Skin epidermis (tissue), 12 donors: ENCODE measurements around the gene TFAP2A.

Experiments used
- H3K27ac ChIP-seq, 21 experiments: fragments of 200-600 bp; sonication (generic) in 11 of 21; one replicate each; pipeline ENCODE4 v1.5.0; 2020; ENCODE audit warnings: mild to moderate bottlenecking in 3 of 21, inconsistent platforms in 2 of 21, moderate library complexity in 2 of 21
- H3K4me3 ChIP-seq, 7 experiments: fragments of 200-600 bp; sonication (generic) in 2 of 7; one replicate each; pipeline ENCODE4 v1.5.0; 2020; ENCODE audit warnings: inconsistent platforms in 2 of 7, mild to moderate bottlenecking in 2 of 7, moderate library complexity in 1 of 7

The TFAP2A gene

DNA sequence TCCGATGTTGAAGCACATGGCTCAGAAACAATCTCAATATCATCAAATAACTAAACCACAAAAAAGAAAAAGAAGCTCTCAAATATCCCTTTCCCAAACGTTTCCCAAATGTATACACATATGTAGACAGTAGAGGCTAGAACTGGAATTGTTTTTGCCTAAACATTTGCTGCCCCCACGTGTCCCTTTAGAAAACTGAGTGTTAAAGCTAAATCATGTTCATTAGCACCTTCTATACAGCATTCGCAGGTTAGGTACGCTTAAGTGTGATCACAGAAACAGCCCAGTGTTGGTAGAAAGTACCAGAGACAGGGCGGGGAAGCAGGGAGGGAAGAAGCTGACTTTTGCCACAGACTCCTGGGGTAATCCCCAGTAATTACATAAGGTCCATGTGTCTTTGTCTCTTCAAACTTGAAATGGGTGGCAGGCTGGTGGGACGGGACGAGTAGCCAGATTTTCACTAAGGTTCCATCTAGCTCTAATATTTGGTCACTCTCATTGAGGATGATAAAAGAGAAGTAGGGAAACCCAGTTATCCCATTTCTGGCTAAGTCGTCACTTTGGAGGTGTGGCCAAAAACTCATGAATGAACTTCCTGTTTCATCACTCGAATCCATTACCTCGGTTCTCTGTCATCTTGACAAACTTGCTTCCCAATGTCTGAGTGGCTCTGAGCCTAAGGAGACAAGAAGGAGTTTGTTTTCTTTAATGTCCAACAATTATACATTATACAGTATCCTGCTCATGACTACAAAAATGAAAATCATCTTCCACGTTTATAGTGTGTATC lies 15.0 kb upstream of the TFAP2A start:
- Histone ChIP-seq H3K27ac (peak overlapping the region in 12 of 21 experiments; percentile 4 to 65 (median 48)), H3K4me3 (no peak overlapping the region)

- H3K4me3 ChIP-seq, result peak overlapping the region; percentile 17 to 45 (median 40)
- peak overlapping the region in 20 of 21 experiments; percentile 43 to 89 (median 80) for H3K27ac ChIP-seq
These were observed 12.0 kb upstream of the TFAP2A start for GRCh38 chr6:10426781-10427279.

- H3K4me3 ChIP-seq, result peak overlapping the region; percentile 17 to 45 (median 40)
- peak overlapping the region; percentile 43 to 89 (median 79) for H3K27ac ChIP-seq
These were observed 11.3 kb upstream of the TFAP2A start for GRCh38 chr6:10425975-10426780.

DNA sequence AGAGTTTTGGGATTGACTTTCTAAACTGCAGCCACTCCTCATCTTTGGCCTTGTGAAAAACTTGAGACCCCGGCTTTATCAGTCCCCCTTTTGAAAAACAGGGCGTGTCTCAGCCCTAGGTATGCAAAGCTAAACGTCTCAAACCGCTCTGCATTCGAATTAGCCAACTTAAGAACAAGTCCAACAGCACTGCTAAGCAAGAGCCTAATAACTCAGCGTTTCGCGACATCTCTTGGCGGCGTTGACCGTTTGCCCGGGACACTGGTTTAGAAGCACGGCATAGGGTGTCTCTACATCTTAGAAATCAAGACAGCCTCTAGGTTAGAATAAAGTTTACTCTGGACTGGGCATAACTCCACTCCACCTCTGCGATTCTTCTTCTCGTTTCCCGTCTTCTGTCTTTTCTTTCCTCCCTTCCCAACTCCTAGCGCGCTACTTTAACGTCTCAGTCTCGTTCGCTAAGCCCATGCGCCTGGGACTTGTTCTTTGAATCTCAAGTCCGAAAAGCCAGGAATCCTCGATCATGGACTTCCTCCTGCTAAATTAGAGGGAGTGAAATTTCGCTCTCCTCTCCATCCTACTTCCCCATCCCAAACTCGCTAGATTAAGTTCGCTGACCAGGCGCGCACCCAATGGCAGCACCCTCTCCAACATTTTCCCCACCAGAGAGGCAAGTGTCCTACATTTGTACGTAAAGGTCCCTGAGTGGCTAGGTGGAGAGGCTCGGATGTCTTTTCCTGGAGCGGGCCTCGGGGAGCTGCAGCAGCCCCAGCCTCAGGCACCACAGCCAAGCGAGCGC lies 10.5 kb upstream of the TFAP2A start:
- Histone ChIP-seq H3K4me3 (peak overlapping the region; percentile 17 to 45 (median 40)), H3K27ac (peak overlapping the region in 12 of 21 experiments; percentile 56 to 89 (median 82))

DNA sequence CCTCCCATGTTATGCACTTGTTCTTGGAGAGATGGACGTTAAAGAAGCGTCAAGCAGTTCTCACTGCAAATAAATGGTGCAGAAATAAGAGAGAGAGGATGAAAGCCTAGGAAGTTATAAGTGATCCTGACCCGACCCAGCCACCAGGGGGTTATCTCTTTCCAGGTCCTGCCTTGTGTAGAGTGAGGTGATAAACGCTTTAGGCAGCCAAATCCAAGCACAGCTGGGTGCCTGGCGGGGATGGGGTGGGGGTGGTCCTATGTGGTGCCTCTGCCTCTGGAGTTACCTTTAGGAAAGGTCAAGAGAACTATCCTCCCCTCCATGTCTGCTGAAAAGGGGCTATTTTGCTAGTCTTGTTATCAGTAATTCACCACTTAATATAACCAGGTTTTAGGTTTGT lies 9.2 kb upstream of the TFAP2A start:
- no peak overlapping the region for H3K27ac ChIP-seq

DNA sequence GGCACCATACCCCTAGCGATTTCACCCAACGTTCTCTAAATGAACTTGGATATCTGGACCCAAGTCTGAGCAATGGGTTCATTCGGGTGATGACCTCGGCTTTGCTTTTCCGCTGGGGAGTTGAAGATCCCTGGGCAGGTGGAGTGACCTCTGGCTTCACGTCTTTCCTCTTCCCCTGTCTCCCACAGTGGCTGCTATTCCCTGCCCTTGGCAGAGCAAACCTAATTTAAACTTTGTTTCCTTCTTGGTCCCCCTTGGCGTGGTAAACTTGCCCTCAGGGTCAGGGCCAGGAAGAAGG lies 7.8 kb upstream of the TFAP2A start:
- Histone ChIP-seq H3K4me3 (no peak overlapping the region), H3K27ac (no peak overlapping the region)

More for the DNA sequence above, 9.2 kb upstream of the TFAP2A start:
- no peak overlapping the region for H3K4me3 ChIP-seq

DNA sequence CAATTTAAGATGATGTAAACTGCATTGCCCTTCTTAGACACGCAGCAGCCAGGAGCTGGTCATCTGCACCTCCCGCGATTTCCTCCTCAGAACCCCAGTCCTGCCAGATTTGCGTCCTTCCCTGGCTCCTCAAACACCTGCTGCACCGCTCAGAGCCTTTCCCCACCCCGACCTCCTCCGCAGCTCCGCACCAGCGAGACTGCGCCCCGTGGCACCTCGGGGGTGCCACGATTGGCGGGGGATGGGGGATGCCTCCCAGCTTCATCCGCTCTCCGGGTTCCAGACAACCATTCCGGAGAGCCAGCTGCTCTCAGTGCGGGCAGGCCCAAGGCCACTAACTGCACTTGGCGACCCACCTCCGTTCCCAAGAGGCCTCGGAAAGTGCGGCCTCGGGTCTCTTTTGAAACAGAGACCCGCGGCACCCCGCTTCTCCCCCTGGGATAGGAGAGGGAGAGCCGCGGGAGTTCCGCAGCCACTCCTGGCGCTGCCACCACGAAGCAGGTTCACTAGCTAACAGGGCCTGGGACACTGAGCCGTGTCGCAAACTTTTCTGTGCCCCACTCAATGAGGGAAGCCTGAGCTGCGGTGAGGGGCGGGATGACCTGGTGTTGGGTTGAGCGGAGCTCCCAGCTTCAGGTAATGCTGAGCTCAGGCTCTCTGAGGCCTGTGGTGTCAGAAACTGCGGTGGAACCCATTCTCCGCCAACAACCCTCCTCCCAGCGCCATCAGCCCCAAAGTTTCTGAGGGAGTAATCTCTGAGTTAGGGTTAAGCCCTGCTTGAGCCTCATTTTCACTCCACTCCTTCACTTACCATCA lies 7.3 kb upstream of the TFAP2A start:
- no peak overlapping the region for H3K27ac ChIP-seq
- no peak overlapping the region for H3K4me3 ChIP-seq

GRCh38 chr6:10421158-10421920 lies 6.5 kb upstream of the TFAP2A start:
- Histone ChIP-seq H3K4me3 (no peak overlapping the region), H3K27ac (peak overlapping the region in 3 of 21 experiments; percentile 73 to 98 (median 96))

DNA sequence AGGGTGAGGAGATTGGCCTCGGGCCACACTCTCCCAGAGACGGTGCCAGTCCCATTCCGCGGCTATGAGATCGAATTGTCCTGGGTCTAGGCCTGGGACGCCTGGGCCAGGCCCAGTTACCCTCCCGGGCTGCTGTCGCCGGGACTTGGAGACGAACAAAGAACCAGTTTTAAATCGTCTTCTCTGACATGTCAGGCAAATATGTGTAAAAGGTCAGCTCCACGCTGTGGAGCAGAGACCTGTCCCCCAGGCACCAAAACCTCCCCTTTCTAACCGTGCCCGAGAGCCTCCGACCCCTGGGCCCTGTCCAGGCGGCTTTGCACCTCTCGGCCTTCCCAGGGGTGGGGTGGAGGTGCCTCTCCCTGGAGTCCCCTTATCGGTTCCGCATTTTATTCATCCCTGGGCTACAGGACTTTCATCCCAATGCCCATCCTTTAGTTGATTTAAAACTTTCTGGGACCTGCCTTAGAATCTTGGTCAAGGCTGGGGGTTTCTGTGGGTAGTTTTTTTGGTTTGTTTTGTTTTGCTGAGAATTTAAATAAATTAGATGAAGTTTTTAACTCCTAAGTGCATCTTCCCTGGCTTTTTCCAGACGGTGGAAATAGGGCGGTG lies 5.8 kb upstream of the TFAP2A start:
- H3K4me3 ChIP-seq, result peak overlapping the region in 3 of 7 experiments; percentile 31 to 78 (median 66)
- peak overlapping the region in 18 of 21 experiments; percentile 25 to 98 (median 90) for H3K27ac ChIP-seq

DNA sequence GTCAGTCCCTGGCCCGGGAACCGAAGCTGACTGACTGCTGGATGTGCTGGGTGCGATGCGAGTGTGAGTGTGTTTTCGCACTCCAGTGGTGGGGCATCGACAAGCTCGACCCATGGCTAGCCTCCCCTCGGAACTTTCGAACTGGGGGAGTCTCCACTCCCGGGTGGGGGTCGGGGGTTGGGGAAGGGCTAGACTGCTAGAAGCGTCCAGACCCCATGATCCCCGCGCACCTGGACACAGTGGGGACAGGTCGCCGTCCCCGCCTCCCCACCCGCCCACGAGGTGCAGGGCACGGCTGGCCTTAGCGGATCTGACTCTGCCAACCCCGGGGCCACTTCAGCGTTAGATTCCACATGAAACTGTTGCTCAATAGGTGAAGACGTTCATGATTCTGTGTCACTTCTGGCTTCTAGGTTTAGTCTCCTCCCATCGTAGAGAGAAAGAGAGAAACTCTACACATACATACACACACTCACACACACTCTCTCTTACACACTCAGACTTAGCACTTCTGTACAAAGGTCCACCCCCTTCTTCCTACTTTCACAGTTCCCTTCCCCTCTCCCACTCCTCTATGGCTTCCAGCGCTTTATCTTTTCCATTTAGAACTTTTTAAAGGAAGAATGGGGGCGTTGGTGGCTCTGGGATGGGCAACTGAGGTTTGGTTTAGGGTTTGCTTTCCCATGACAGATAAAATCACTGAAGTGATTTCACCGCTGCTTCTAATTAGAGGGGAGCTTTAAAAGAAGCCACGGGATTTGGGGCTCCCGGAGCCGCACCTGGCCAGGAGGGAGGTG lies 5.1 kb upstream of the TFAP2A start:
- peak overlapping the region in 20 of 21 experiments; percentile 58 to 98 (median 90) for H3K27ac ChIP-seq
- H3K4me3 ChIP-seq, result peak overlapping the region; percentile 31 to 78 (median 57)

- H3K4me3 ChIP-seq, result peak overlapping the region; percentile 31 to 78 (median 57)
- peak overlapping the region; percentile 58 to 98 (median 89) for H3K27ac ChIP-seq
These were observed 4.2 kb upstream of the TFAP2A start for GRCh38 chr6:10418862-10419748.

DNA sequence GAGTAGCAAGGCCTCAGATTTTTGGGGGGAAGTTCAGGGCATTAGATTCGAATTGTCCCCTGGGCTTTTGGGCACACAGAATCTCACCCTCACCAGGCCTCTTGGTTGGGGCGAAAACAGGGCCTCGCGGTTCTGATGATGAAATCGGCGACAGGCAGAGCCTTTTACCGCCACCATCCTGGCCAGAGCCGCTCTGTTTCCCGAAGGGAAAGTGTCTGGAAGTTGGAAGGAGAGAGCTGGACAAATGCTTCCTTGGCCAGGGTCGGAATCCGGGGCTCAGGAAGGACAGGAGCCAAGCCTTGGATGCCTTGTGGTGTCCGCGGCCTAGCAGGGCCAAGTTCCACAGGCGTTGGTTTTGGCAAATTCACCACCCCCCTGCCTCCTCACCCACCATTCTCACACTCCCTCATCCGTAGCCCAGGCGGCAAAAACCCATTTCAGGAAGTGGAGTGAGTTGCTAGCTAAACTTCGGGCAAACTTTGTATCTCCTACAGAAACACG lies 3.5 kb upstream of the TFAP2A start:
- Histone ChIP-seq H3K4me3 (peak overlapping the region; percentile 31 to 78 (median 57)), H3K27ac (peak overlapping the region; percentile 58 to 98 (median 89))

GRCh38 chr6:10417681-10418104 lies 2.8 kb upstream of the TFAP2A start:
- Histone ChIP-seq H3K4me3 (peak overlapping the region; percentile 31 to 78 (median 57)), H3K27ac (peak overlapping the region; percentile 26 to 98 (median 89))

DNA sequence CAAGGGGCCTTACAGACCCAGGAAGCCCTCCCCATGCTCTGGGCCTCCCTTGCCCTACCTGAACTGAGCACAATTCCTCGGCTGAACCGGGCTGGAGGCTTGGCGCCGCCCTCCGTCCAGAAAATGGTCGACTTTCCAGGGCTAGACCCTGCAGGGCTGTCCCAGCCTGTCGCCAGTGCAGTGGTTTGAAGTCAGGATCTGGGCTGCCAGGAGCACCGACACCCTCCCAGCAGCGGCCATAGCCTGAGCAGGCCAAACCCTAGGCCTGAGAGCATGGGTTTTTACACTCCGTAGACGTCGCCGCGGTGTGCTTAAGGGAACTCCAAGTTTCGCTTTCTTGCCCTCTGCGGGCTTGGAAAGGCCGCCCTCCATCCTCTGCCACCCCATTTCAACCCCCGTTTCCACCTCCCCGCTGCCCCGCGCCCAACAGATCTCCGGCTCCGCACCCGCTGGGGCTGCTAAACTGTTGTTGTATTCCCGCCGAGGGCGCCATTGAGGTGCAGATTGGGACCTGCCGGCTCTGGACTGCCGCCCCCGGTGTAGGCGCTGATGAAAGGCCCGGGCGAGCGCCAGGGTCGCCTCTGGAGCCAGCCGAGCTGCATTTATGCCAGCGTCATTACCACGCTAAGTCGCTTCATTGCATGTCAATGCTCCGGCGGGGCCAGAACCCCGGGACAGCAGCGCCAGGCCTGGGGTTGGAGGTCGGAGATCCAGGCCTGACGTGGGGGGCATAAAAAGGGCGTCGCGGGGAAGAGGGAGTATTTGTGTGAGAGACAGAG lies 2.2 kb upstream of the TFAP2A start:
- Histone ChIP-seq H3K27ac (peak overlapping the region; percentile 26 to 98 (median 89)), H3K4me3 (peak overlapping the region; percentile 31 to 78 (median 57))

DNA sequence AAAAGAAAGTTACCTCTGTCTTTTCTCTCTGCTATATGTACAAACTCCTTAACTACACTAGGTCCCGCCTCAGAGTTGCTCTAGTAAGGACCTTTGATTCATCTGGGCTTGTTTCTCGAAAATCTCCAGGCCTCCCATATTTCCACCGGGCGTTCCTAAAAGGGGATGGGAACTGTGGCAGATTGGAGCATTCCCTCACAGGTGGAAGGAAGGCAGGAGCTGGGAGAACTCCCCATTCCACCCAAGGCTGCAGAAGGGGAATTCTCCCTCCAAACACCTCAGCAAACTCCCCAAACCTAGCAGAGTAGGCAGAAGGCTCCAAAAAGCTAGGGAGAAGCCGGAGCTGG lies 1.6 kb upstream of the TFAP2A start:
- Histone ChIP-seq H3K27ac (peak overlapping the region in 20 of 21 experiments; percentile 58 to 98 (median 90)), H3K4me3 (peak overlapping the region; percentile 31 to 78 (median 61))
